ENCODE results near the gene SEMA4C. TPM values are rescaled to one million over a fixed set of nuclear protein-coding genes. Genes with fewer than 3 reads are reported as not detected.

The SEMA4C gene
- total and polyA plus RNA-seq, 12 donors, result 14.1 to 43.8 (median 24.1) TPM

DNA sequence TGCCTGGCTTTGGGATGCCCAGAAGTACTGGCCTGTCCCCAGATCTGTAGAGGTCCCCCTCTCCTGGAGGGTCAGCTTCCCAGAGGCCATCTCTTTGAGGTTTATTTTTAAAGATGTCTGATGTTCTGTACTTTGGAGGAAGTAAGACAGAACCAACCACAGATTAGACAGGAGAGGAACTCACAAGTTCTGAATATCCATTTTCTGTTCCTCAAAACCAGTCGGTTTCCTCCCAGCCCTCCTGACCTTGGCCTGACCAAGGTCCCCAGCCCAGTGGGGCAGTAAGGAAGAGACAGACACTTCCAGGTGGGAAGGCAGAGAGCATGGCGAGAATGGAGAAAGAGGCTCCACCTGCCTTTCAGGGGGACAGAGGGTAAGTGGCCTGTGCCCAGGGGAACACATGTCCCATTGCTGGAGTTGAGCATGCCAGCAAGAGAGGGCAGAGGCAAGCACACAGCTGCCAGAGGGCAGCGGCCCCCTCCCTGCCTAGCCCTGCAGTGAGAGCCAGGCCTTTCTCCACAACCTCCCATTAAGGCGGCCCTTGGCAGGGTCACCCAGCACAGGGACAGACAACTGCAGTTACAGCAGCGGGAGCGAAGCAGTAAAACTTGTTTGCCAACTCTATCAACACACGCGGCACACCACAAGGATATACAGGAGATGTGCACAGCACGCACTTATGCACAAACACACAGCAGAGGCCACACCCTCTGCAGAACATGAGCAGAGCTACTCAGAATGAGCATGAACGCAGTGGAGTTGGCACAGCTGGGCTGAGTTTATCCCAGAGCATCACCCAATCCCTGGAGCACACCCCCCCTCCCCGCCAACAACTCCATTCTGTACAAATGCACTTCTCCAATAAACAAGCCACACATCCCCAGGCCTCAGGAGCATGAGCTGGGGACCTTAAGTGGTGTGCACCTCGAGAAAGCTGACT, 18.5 kb upstream of the SEMA4C start:
- Histone ChIP-seq H3K4me1 (peaks cover 16 to 86% (median 62%) of the 10 kb centered on the region in 9 donors), H3K9me3 (no peaks in the 10 kb centered on the region), H3K27ac (peak overlapping the region in 8 of 10 donors; percentile 13 to 76 (median 63)), H3K36me3 (no peaks in the 10 kb centered on the region), H3K27me3 (no peaks in the 10 kb centered on the region), H3K4me3 (no peak overlapping the region)
- ATAC-seq, result peak in 7 of 8 donors; percentile 24 to 63 (median 51)
- 53 to 64% methylated on average over 12 of the region's 12 CpGs for WGBS, 2 donors
- intact Hi-C loops (cut with DNase I), result no loop called here
- no peak for TF ChIP-seq CTCF (IDR thresholded peaks at IDR 0.05)
- no peak for DNase-seq

- intact Hi-C loops (cut with DNase I), result no loop called here
- 43 to 50% methylated on average over 18 of the region's 18 CpGs for WGBS, 2 donors
- DNase-seq (no peak), ATAC-seq (peak; percentile 41 to 70 (median 55))
- H3K4me1 ChIP-seq, result peaks cover 16 to 83% (median 59%) of the 10 kb centered on the region in 9 donors
- H3K36me3 ChIP-seq, result no peaks in the 10 kb centered on the region
- no peak overlapping the region for H3K4me3 ChIP-seq
- peak overlapping the region in 8 of 10 donors; percentile 13 to 76 (median 63) for H3K27ac ChIP-seq
- H3K27me3 ChIP-seq, result peaks cover 0 to 5% (median 0%) of the 10 kb centered on the region in 7 donors
- no peak for TF ChIP-seq CTCF (IDR thresholded peaks at IDR 0.05)
- H3K9me3 ChIP-seq, result no peaks in the 10 kb centered on the region
Measured at GRCh38 chr2:96887493-96888012, 17.7 kb upstream of the SEMA4C start.

DNA sequence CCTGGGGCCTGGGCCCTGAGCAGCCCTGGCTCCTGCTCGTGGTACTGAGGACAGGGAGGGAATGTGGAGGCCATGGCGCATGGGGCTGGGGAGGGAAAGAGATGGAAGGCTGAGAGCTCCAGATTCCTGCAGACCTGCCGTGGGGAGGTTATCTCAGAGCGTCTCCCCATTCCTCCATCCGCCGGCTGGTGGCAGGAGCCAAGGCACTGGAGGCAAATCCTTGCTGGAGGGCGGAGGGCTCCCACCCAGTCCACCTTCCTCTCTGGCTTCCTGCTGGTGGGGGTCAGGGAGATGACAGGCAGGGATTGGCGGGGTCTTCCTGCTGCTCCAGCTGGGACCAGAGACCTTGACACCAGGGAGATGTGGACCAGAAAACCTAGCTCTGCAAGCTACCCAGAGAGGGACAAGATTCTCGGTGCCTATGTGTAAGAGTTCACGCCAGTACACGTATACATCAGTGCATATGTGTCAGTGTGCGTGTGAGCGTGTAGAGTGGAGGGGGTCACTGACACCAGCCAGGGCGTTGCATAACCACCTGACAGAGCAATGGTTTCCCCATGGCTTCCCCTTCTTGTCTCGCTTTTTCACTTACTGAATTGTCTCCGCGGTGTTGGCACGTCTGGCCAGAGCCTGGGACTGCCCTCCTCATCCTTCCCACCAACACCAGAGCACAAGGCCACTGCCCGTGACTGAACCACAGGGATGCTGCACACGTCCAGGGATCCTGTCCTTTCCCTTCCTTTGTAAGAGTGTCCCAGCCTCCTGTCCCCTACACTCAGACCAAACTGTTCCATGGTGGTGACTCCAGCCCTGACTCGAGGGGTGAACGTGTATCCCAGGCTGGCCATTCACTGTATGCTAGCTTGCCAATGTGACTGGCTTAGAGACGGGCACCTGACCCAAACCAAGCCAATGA, 15.8 kb upstream of the SEMA4C start:
- WGBS, 2 donors, result 92 to 97% methylated on average over 23 of the region's 23 CpGs
- H3K36me3 ChIP-seq, result no peaks in the 10 kb centered on the region
- no peak for TF ChIP-seq CTCF (IDR thresholded peaks at IDR 0.05)
- DNase-seq (no peak), ATAC-seq (no peak)
- no peaks in the 10 kb centered on the region for H3K9me3 ChIP-seq
- H3K27ac ChIP-seq, result no peak overlapping the region
- H3K27me3 ChIP-seq, result peaks cover 0 to 15% (median 0%) of the 10 kb centered on the region in 7 donors
- H3K4me1 ChIP-seq, result peaks cover 18 to 83% (median 59%) of the 10 kb centered on the region in 9 donors
- no peak overlapping the region for H3K4me3 ChIP-seq
- intact Hi-C loops (cut with DNase I), result no loop called here
